ENCODE data around the gene GPSM1. TPM values are rescaled to one million over a fixed set of nuclear protein-coding genes. Genes with fewer than 3 reads are reported as not detected.

The GPSM1 gene
- total and polyA plus RNA-seq, 4 donors = 0.11 to 2.9 (median 1.6) TPM

GRCh38 chr9:136358888-136359287, 31.5 kb downstream of the GPSM1 start:
- Histone ChIP-seq H3K27me3 (ENCODE audit: control insufficient read depth in 4 of 4, insufficient read depth in 4 of 4, low read length in 3 of 4) (no peaks in the 10 kb centered on the region), H3K4me1 (ENCODE audit: control insufficient read depth in 4 of 4, insufficient read depth in 4 of 4, low read length in 3 of 4) (peaks cover 2 to 8% (median 4%) of the 10 kb centered on the region in 4 donors), H3K27ac (ENCODE audit: low read depth in 1 of 2, low read length in 2 of 2) (no peak overlapping the region), H3K9ac (ENCODE audit: low read depth in 1 of 2, low read length in 2 of 2) (no peak overlapping the region), H3K9me3 (ENCODE audit: control insufficient read depth in 4 of 4, low read length in 3 of 4) (no peaks in the 10 kb centered on the region), H3K36me3 (ENCODE audit: control insufficient read depth in 4 of 4, insufficient read depth in 3 of 4, low read depth in 1 of 4, low read length in 3 of 4) (peaks cover 0 to 1% (median 0%) of the 10 kb centered on the region in 4 donors), H3K4me3 (ENCODE audit: low read depth in 1 of 3, low read length in 3 of 3) (no peak overlapping the region)
- TF ChIP-seq YY1 (IDR thresholded peaks at IDR 0.05) = no peak
- TF ChIP-seq FOXA2 (IDR thresholded peaks at IDR 0.05) = no peak
- no peak for TF ChIP-seq TAF1 (conservative IDR thresholded peaks at IDR 0.05)
- TF ChIP-seq NR2F2 (IDR thresholded peaks at IDR 0.05) = no peak
- no peak for TF ChIP-seq JUND (IDR thresholded peaks at IDR 0.05)
- no peak for TF ChIP-seq HNF4A (conservative IDR thresholded peaks at IDR 0.05)
- TF ChIP-seq RXRA (IDR thresholded peaks at IDR 0.05) = no peak
- TF ChIP-seq SP1 (IDR thresholded peaks at IDR 0.05) = no peak
- TF ChIP-seq ATF3 (IDR thresholded peaks at IDR 0.05) = no peak
- TF ChIP-seq GABPA (IDR thresholded peaks at IDR 0.05 in 1 of 2, conservative IDR thresholded peaks at IDR 0.05 in 1 of 2) = no peak
- TF ChIP-seq RAD21 (IDR thresholded peaks at IDR 0.05) = no peak
- no peak for TF ChIP-seq ZBTB33 (IDR thresholded peaks at IDR 0.05)
- no peak for TF ChIP-seq EGR1 (IDR thresholded peaks at IDR 0.05; ENCODE audit: low read depth in 2 of 2)
- TF ChIP-seq CTCF (IDR thresholded peaks at IDR 0.05; ENCODE audit: low read depth, low read length, missing input control) = no peak
- no peak for TF ChIP-seq FOXA1 (IDR thresholded peaks at IDR 0.05)
- no peak for TF ChIP-seq REST (IDR thresholded peaks at IDR 0.05)
- TF ChIP-seq HNF4G (IDR thresholded peaks at IDR 0.05) = no peak
- no peak for TF ChIP-seq MAX (IDR thresholded peaks at IDR 0.05)
- no peak for DNase-seq (ENCODE audit: low spot score)
- 81% methylated on average over 2 of the region's 2 CpGs for WGBS

Data from liver (tissue), 9 donors.